Activated CD8-positive, alpha-beta memory T cell treated with anti-CD3 and anti-CD28 coated beads for 36 hours (primary cell): Measurements from ENCODE around the gene AAK1. TPM values are rescaled to one million over a fixed set of nuclear protein-coding genes. Genes with fewer than 3 reads are reported as not detected.

ENCODE experiments used
- CTCF ChIA-PET: fragments of 350-600 bp; sonication (Branson Sonifier 250); formaldehyde crosslinking; loops from one replicate; lab custom pipeline; 2021; ENCODE audit warnings: antibody characterized with exemption; lab: Charles Lee
- POLR2A ChIA-PET: fragments of 350-600 bp; sonication (Branson Sonifier 250); formaldehyde crosslinking; loops from one replicate; lab custom pipeline; 2021; ENCODE audit warnings: antibody characterized with exemption; lab: Charles Lee
- total RNA-seq, 2 experiments: library from RNA; stranded (reverse); gene quantifications; one replicate each; pipeline ENCODE4 v1.2.3, GENCODE V29; 2021

AAK1 gene
- total RNA-seq, 2 experiments from 2014 or later = 76.9 to 77.4 TPM

- ChIA-PET POLR2A (no interaction called here), CTCF (no interaction called here)
These were observed 147.7 kb downstream of the AAK1 start for GRCh38 chr2:69495861-69496260.

- ChIA-PET CTCF (interaction anchor here (0.6 kb wide), 1 partner anchor 104 kb away, joined by 3 read pairs; no protein-coding TSS in a partner anchor), POLR2A (no interaction called here)
These were observed 148.5 kb downstream of the AAK1 start for GRCh38 chr2:69495008-69495407.

GRCh38 chr2:69494126-69494525, 149.4 kb downstream of the AAK1 start:
- CTCF ChIA-PET = no interaction called here
- POLR2A ChIA-PET = no interaction called here

- ChIA-PET POLR2A (no interaction called here), CTCF (no interaction called here)
These were observed 150.3 kb downstream of the AAK1 start for GRCh38 chr2:69493268-69493667.

GRCh38 chr2:69491864-69492263, 151.7 kb downstream of the AAK1 start:
- CTCF ChIA-PET = no interaction called here
- POLR2A ChIA-PET = no interaction called here

- POLR2A ChIA-PET = no interaction called here
- CTCF ChIA-PET = interaction anchor here (0.7 to 0.9 kb wide), 2 partner anchors 115 to 672 kb away, joined by 3 read pairs; no protein-coding TSS in a partner anchor
These were observed 153.1 kb downstream of the AAK1 start for GRCh38 chr2:69490486-69490885.

GRCh38 chr2:69489793-69490192, 153.7 kb downstream of the AAK1 start:
- ChIA-PET CTCF (no interaction called here), POLR2A (no interaction called here)

GRCh38 chr2:69483696-69484095, 159.8 kb downstream of the AAK1 start:
- ChIA-PET POLR2A (no interaction called here), CTCF (interaction anchor here (0.6 to 0.8 kb wide), 2 partner anchors 14 to 241 kb away, joined by 3 to 5 read pairs; no protein-coding TSS in a partner anchor)

GRCh38 chr2:69483024-69483423, 160.5 kb downstream of the AAK1 start:
- ChIA-PET POLR2A (no interaction called here), CTCF (interaction anchor here (0.8 kb wide), 1 partner anchor 242 kb away, joined by 3 read pairs; no protein-coding TSS in a partner anchor)

- POLR2A ChIA-PET = no interaction called here
- CTCF ChIA-PET = no interaction called here
These were observed 161.1 kb downstream of the AAK1 start for GRCh38 chr2:69482471-69482870.

GRCh38 chr2:69481421-69481820, 162.1 kb downstream of the AAK1 start:
- POLR2A ChIA-PET = no interaction called here

GRCh38 chr2:69477627-69478026, 165.9 kb downstream of the AAK1 start:
- POLR2A ChIA-PET = no interaction called here
- CTCF ChIA-PET = interaction anchor here (1.0 kb wide), 1 partner anchor 40 kb away, joined by 3 read pairs; the partner anchor contains the start of gene NFU1

More at GRCh38 chr2:69481421-69481820, 162.1 kb downstream of the AAK1 start:
- CTCF ChIA-PET = no interaction called here

GRCh38 chr2:69474688-69475087, 168.9 kb downstream of the AAK1 start:
- ChIA-PET POLR2A (no interaction called here), CTCF (no interaction called here)

- ChIA-PET CTCF (no interaction called here), POLR2A (no interaction called here)
These were observed 171.7 kb downstream of the AAK1 start for GRCh38 chr2:69471793-69472192.

GRCh38 chr2:69470911-69471310, 172.6 kb downstream of the AAK1 start:
- ChIA-PET POLR2A (no interaction called here), CTCF (no interaction called here)

GRCh38 chr2:69469784-69470183, 173.8 kb downstream of the AAK1 start:
- ChIA-PET CTCF (no interaction called here), POLR2A (no interaction called here)

GRCh38 chr2:69469375-69469774, 174.2 kb downstream of the AAK1 start:
- CTCF ChIA-PET = no interaction called here
- POLR2A ChIA-PET = no interaction called here

GRCh38 chr2:69466728-69467127, 176.8 kb downstream of the AAK1 start:
- POLR2A ChIA-PET = no interaction called here

GRCh38 chr2:69465513-69466456, 177.8 kb downstream of the AAK1 start:
- ChIA-PET CTCF (no interaction called here), POLR2A (no interaction called here)

More at GRCh38 chr2:69466728-69467127, 176.8 kb downstream of the AAK1 start:
- CTCF ChIA-PET = no interaction called here

GRCh38 chr2:69464575-69464974, 179.0 kb downstream of the AAK1 start:
- ChIA-PET POLR2A (no interaction called here), CTCF (no interaction called here)

- CTCF ChIA-PET = no interaction called here
- POLR2A ChIA-PET = no interaction called here
These were observed 180.8 kb downstream of the AAK1 start for GRCh38 chr2:69462780-69463179.
